Nephron (organoid): Measurements from ENCODE around the gene GRM7.

Experiments used
- H3K27ac Mint-ChIP-seq, 3 experiments: 2 replicates each; pipeline ENCODE4 v1.8.0; 2020; ENCODE audit warnings: mixed read lengths in 3 of 3, mild to moderate bottlenecking in 2 of 3, moderate library complexity in 1 of 3
- H3K27me3 Mint-ChIP-seq: 2 replicates; pipeline ENCODE4 v1.8.0; 2021; ENCODE audit warnings: low read depth, mild to moderate bottlenecking, moderate library complexity, mixed read lengths
- H3K36me3 Mint-ChIP-seq: 2 replicates; pipeline ENCODE4 v1.8.0; 2020; ENCODE audit warnings: low read depth, mixed read lengths
- H3K4me1 Mint-ChIP-seq: 2 replicates; pipeline ENCODE4 v1.8.0; 2020; ENCODE audit warnings: mixed read lengths
- H3K4me3 Mint-ChIP-seq, 3 experiments: 2 replicates each; pipeline ENCODE4 v1.8.0; 2020; ENCODE audit warnings: mild to moderate bottlenecking in 3 of 3, mixed read lengths in 3 of 3, moderate library complexity in 2 of 3
- H3K9me3 Mint-ChIP-seq: 2 replicates; pipeline ENCODE4 v1.8.0; 2020; ENCODE audit warnings: mixed read lengths
- CTCF ChIP-seq, 3 experiments: fragments of 200-600 bp; sonication (generic); IDR thresholded peaks; one replicate each; pipeline ENCODE4 v1.5.0; 2021; ENCODE audit warnings: antibody characterized with exemption in 3 of 3; ENCODE audit not compliant: unreplicated experiment in 3 of 3

GRM7 gene

GRCh38 chr3:7190095-7190494, 329.2 kb downstream of the GRM7 start:
- Mint-ChIP-seq H3K4me1 (no peaks in the 10 kb centered on the region), H3K4me3 (no peak overlapping the region), H3K9me3 (no peaks in the 10 kb centered on the region), H3K27ac (peak overlapping the region; percentile 10 to 82 (median 41)), H3K27me3 (no peaks in the 10 kb centered on the region), H3K36me3 (no peaks in the 10 kb centered on the region)
- no peak for TF ChIP-seq CTCF (IDR thresholded peaks at IDR 0.05; ENCODE audit: unreplicated experiment in 3 of 3)

- H3K4me1 Mint-ChIP-seq = no peaks in the 10 kb centered on the region
- TF ChIP-seq CTCF (IDR thresholded peaks at IDR 0.05; ENCODE audit: unreplicated experiment in 3 of 3) = no peak
- no peaks in the 10 kb centered on the region for H3K27me3 Mint-ChIP-seq
- H3K36me3 Mint-ChIP-seq = no peaks in the 10 kb centered on the region
- peaks cover 4% of the 10 kb centered on the region for H3K9me3 Mint-ChIP-seq
- no peak overlapping the region for H3K4me3 Mint-ChIP-seq
- H3K27ac Mint-ChIP-seq = peak overlapping the region in 1 of 3 experiments; percentile 17
These were observed 332.4 kb downstream of the GRM7 start for GRCh38 chr3:7193269-7193668.

- no peak for TF ChIP-seq CTCF (IDR thresholded peaks at IDR 0.05; ENCODE audit: unreplicated experiment in 3 of 3)
- Mint-ChIP-seq H3K27me3 (no peaks in the 10 kb centered on the region), H3K4me1 (no peaks in the 10 kb centered on the region), H3K36me3 (no peaks in the 10 kb centered on the region), H3K27ac (peak overlapping the region in 2 of 3 experiments; percentile 13 to 17), H3K4me3 (no peak overlapping the region), H3K9me3 (peaks cover 4% of the 10 kb centered on the region)
These were observed 333.3 kb downstream of the GRM7 start for GRCh38 chr3:7194071-7194835.

GRCh38 chr3:7195934-7196333, 335.0 kb downstream of the GRM7 start:
- H3K4me1 Mint-ChIP-seq = no peaks in the 10 kb centered on the region
- no peaks in the 10 kb centered on the region for H3K27me3 Mint-ChIP-seq
- peaks cover 4% of the 10 kb centered on the region for H3K9me3 Mint-ChIP-seq
- no peak overlapping the region for H3K4me3 Mint-ChIP-seq
- no peak overlapping the region for H3K27ac Mint-ChIP-seq
- TF ChIP-seq CTCF (IDR thresholded peaks at IDR 0.05; ENCODE audit: unreplicated experiment in 3 of 3) = no peak
- no peaks in the 10 kb centered on the region for H3K36me3 Mint-ChIP-seq

- Mint-ChIP-seq H3K4me3 (no peak overlapping the region), H3K36me3 (no peaks in the 10 kb centered on the region), H3K9me3 (peaks cover 4% of the 10 kb centered on the region), H3K27ac (no peak overlapping the region), H3K27me3 (no peaks in the 10 kb centered on the region), H3K4me1 (peaks cover 15% of the 10 kb centered on the region)
- no peak for TF ChIP-seq CTCF (IDR thresholded peaks at IDR 0.05; ENCODE audit: unreplicated experiment in 3 of 3)
These were observed 340.9 kb downstream of the GRM7 start for GRCh38 chr3:7201784-7202183.
